Kidney (tissue), 14 donors: ENCODE measurements around the gene EPHB6. TPM values are rescaled to one million over a fixed set of nuclear protein-coding genes. Genes with fewer than 3 reads are reported as not detected.

Source experiments
- DNase-seq, 5 donors: peaks; one replicate each; pipeline ENCODE4 v3.0.0-alpha.2; 2013 to 2020
- FAIRE-seq: peaks from 2 replicates; lab custom pipeline; 2012; peaks lifted over from hg19 to GRCh38; lab: Jason Lieb, UNC
- H3K27ac ChIP-seq, 2 donors: one replicate each; pipeline ENCODE4 v1.7.0; 2013; ENCODE audit warnings: low read depth in 2 of 2, low read length in 2 of 2, inconsistent platforms in 1 of 2
- H3K27me3 ChIP-seq: one replicate; pipeline ENCODE4 v1.7.1; 2013; ENCODE audit warnings: low read length, inconsistent platforms; ENCODE audit not compliant: control insufficient read depth, insufficient read depth
- H3K36me3 ChIP-seq, 3 donors: one replicate each; pipeline versions ENCODE4 v1.7.0 to v1.7.1; 2013; ENCODE audit warnings: low read length in 3 of 3, control low read depth in 1 of 3, inconsistent platforms in 1 of 3; ENCODE audit not compliant: insufficient read depth in 3 of 3, control insufficient read depth in 2 of 3
- H3K4me1 ChIP-seq, 3 donors: one replicate each; pipeline versions ENCODE4 v1.7.0 to v1.7.1; 2013; ENCODE audit warnings: low read length in 3 of 3, inconsistent platforms in 1 of 3, low read depth in 1 of 3; ENCODE audit not compliant: control insufficient read depth in 2 of 3, insufficient read depth in 2 of 3
- H3K4me3 ChIP-seq, 3 donors: one replicate each; pipeline versions ENCODE4 v1.7.0 to v1.8.1; 2013; ENCODE audit warnings: low read length in 3 of 3, control low read depth in 1 of 3, inconsistent platforms in 1 of 3
- H3K9ac ChIP-seq, 3 donors: one replicate each; pipeline versions ENCODE4 v1.7.0 to v1.7.1; 2013; ENCODE audit warnings: low read length in 3 of 3, control low read depth in 1 of 3, inconsistent platforms in 1 of 3
- H3K9me3 ChIP-seq, 3 donors: one replicate each; pipeline versions ENCODE4 v1.7.0 to v1.7.1; 2013; ENCODE audit warnings: low read length in 3 of 3, control low read depth in 1 of 3, inconsistent platforms in 1 of 3; ENCODE audit not compliant: control insufficient read depth in 2 of 3, insufficient read depth in 1 of 3
- CTCF ChIP-seq: IDR thresholded peaks from 3 replicates; pipeline ENCODE4 v1.5.1; 2012; ENCODE audit warnings: mild to moderate bottlenecking, moderate library complexity, borderline replicate concordance; ENCODE audit not compliant: insufficient read depth; ENCODE audit errors: extremely low read depth
- intact Hi-C: fragments of 100-400 bp; cut with DNase I; formaldehyde crosslinking; loops from one replicate; pipeline ENCODE4 v1.11.1; 2022
- polyA plus RNA-seq: library from polyadenylated mRNA; stranded (reverse); fragments of 350-450 nt; fragmentation: Illumina TruSeq; extraction: RNeasy Lipid Tissue Mini Kit (QIAGEN cat#74804); gene quantifications from one replicate; pipeline ENCODE4 v1.2.3, GENCODE V29; 2014; ENCODE audit warnings: low read depth, low replicate concordance; ENCODE audit not compliant: insufficient read depth
- total RNA-seq: library from RNA; stranded (reverse); fragmentation: NEBNext Ultra II Directional; extraction: Animal tissue kit (Norgen Biotek cat#: 25700); gene quantifications from one replicate; pipeline ENCODE4 v1.2.1, GENCODE V29; 2021
- donor health status: control.
- donor health status: control.
- donor health status: control.
- donor health status: control.
- donor health status: control.
- donor health status: DM: yes; HTN: yes; CAD: no.
- donor health status: Normal renal cell carcinoma (clear cell type).

The EPHB6 gene
- total and polyA plus RNA-seq, 2 donors from 2014 or later = 10.4 to 17.4 TPM

GRCh38 chr7:142806957-142807356 lies 47.9 kb upstream of the EPHB6 start:
- Histone ChIP-seq H3K9ac (no peak overlapping the region), H3K4me1 (no peaks in the 10 kb centered on the region), H3K9me3 (no peaks in the 10 kb centered on the region), H3K36me3 (no peaks in the 10 kb centered on the region), H3K27ac (no peak overlapping the region), H3K27me3 (no peaks in the 10 kb centered on the region), H3K4me3 (no peak overlapping the region)
- intact Hi-C loops = no loop called here
- no peak for FAIRE-seq
- no peak for TF ChIP-seq CTCF
- DNase-seq = no peak

GRCh38 chr7:142807855-142808460 lies 46.9 kb upstream of the EPHB6 start:
- intact Hi-C loops = no loop called here
- Histone ChIP-seq H3K4me3 (no peak overlapping the region), H3K9me3 (no peaks in the 10 kb centered on the region), H3K36me3 (no peaks in the 10 kb centered on the region), H3K9ac (no peak overlapping the region), H3K4me1 (no peaks in the 10 kb centered on the region), H3K27ac (no peak overlapping the region), H3K27me3 (no peaks in the 10 kb centered on the region)
- no peak for TF ChIP-seq CTCF
- DNase-seq = no peak
- FAIRE-seq = no peak

- no peaks in the 10 kb centered on the region for H3K27me3 ChIP-seq
- TF ChIP-seq CTCF = no peak
- intact Hi-C loops = no loop called here
- FAIRE-seq (no peak), DNase-seq (no peak)
- H3K27ac ChIP-seq = no peak overlapping the region
- H3K4me1 ChIP-seq = no peaks in the 10 kb centered on the region
- H3K4me3 ChIP-seq = no peak overlapping the region
- H3K36me3 ChIP-seq = no peaks in the 10 kb centered on the region
- no peaks in the 10 kb centered on the region for H3K9me3 ChIP-seq
- no peak overlapping the region for H3K9ac ChIP-seq
Observed at GRCh38 chr7:142808461-142808801, 46.4 kb upstream of the EPHB6 start.
